Endothelial cell of umbilical vein (primary cell): ENCODE data around the gene PAX2. TPM values are rescaled to one million over a fixed set of nuclear protein-coding genes. Genes with fewer than 3 reads are reported as not detected.

Source experiments
- BruUV-seq: library from RNA; stranded (reverse); fragments of 400-500 nt; replicated peaks from 2 replicates; lab custom pipeline; 2021; lab: Mats Ljungman, UMichigan
- CTCF ChIA-PET: fragments of 300-600, 350-600 bp; sonication (Branson Sonifier 250); formaldehyde crosslinking; loops from one replicate; lab custom pipeline; 2021; ENCODE audit warnings: antibody characterized with exemption, inconsistent platforms; lab: Charles Lee
- POLR2A ChIA-PET: fragments of 300-600, 350-600 bp; sonication (Branson Sonifier 250); formaldehyde crosslinking; loops from one replicate; lab custom pipeline; 2021; ENCODE audit warnings: antibody characterized with exemption, inconsistent platforms; lab: Charles Lee
- DNase-seq: peaks from one replicate; pipeline ENCODE4 v3.0.0-alpha.2; 2011; ENCODE audit warnings: low read depth, low spot score
- FAIRE-seq: peaks from 2 replicates; lab custom pipeline; 2011; peaks lifted over from hg19 to GRCh38; lab: Jason Lieb, UNC
- H2AFZ ChIP-seq: 2 replicates; pipeline ENCODE4 v1.6.0; 2012; ENCODE audit warnings: low read depth, low read length, control low read depth, inconsistent platforms
- H3K27ac ChIP-seq: 2 replicates; pipeline ENCODE4 v1.5.1; 2011; ENCODE audit warnings: low read depth, mild to moderate bottlenecking, control low read depth, low read length, moderate library complexity; ENCODE audit not compliant: insufficient read depth
- H3K27me3 ChIP-seq, 2 experiments: 2 replicates each; pipeline versions ENCODE4 v1.6.0 to v1.6.1; 2011; ENCODE audit warnings: low read length in 2 of 2, mixed read lengths in 1 of 2; ENCODE audit not compliant: control insufficient read depth in 2 of 2, insufficient read depth in 2 of 2
- H3K36me3 ChIP-seq, 2 experiments: 2 replicates in 1 of 2; 3 replicates in 1 of 2; pipeline ENCODE4 v1.5.1; 2011; ENCODE audit warnings: low read length in 2 of 2, mild to moderate bottlenecking in 1 of 2, moderate library complexity in 1 of 2; ENCODE audit not compliant: control insufficient read depth in 2 of 2, insufficient read depth in 2 of 2; ENCODE audit errors: extremely low read depth in 1 of 2
- H3K4me1 ChIP-seq: 3 replicates; pipeline ENCODE4 v1.5.1; 2011; ENCODE audit warnings: mild to moderate bottlenecking, low read length; ENCODE audit not compliant: control insufficient read depth, insufficient read depth; ENCODE audit errors: extremely low read depth
- H3K4me2 ChIP-seq: 2 replicates; pipeline ENCODE4 v1.6.1; 2011; ENCODE audit warnings: low read length, control low read depth, mixed read lengths; ENCODE audit not compliant: insufficient read depth
- H3K4me3 ChIP-seq, 3 experiments: fragments of 200-600 bp in 1 of 3; sonication (generic), shearing (Covaris generic) in 1 of 3; replicated peaks in 1 of 3; 2 replicates each; pipeline ENCODE4 v1.5.1; 2011 to 2016; ENCODE audit warnings: control low read depth in 3 of 3, low read length in 3 of 3, mild to moderate bottlenecking in 2 of 3, inconsistent platforms in 1 of 3, low read depth in 1 of 3, moderate library complexity in 1 of 3; ENCODE audit not compliant: insufficient read depth in 1 of 3
- H3K79me2 ChIP-seq: 2 replicates; pipeline ENCODE4 v1.6.0; 2012; ENCODE audit warnings: low read length, inconsistent platforms; ENCODE audit not compliant: control insufficient read depth, insufficient read depth
- H3K9ac ChIP-seq: replicated peaks from 2 replicates; pipeline ENCODE3; 2011; ENCODE audit warnings: low read length, control low read depth; ENCODE audit not compliant: insufficient read depth; ENCODE audit errors: extremely low read depth
- H3K9me1 ChIP-seq: replicated peaks from 3 replicates; pipeline ENCODE4 v1.6.0; 2011; ENCODE audit warnings: mild to moderate bottlenecking, low read length; ENCODE audit not compliant: control insufficient read depth, insufficient read depth; ENCODE audit errors: extremely low read depth
- H3K9me3 ChIP-seq: replicated peaks from 2 replicates; pipeline ENCODE4 v1.5.1; 2012; ENCODE audit warnings: low read length, inconsistent platforms; ENCODE audit not compliant: control insufficient read depth, insufficient read depth
- H4K20me1 ChIP-seq: replicated peaks from 2 replicates; pipeline ENCODE3; 2011; ENCODE audit warnings: mild to moderate bottlenecking, low read length; ENCODE audit not compliant: control insufficient read depth, insufficient read depth; ENCODE audit errors: extremely low read depth
- CTCF ChIP-seq, 2 donors: IDR thresholded peaks; 1 replicate in 1 of 2; 2 replicates in 1 of 2; pipeline ENCODE4 v1.5.1; 2011; ENCODE audit warnings: low read length in 2 of 2, mild to moderate bottlenecking in 2 of 2, moderate library complexity in 2 of 2, control low read depth in 1 of 2, inconsistent platforms in 1 of 2, low read depth in 1 of 2; ENCODE audit not compliant: insufficient read depth in 1 of 2; ENCODE audit errors: extremely low read depth in 1 of 2
- EZH2 ChIP-seq: IDR thresholded peaks from 2 replicates; pipeline ENCODE4 v1.6.1; 2012; ENCODE audit warnings: borderline replicate concordance, low read depth, mild to moderate bottlenecking, moderate library complexity, low read length, inconsistent platforms; ENCODE audit not compliant: severe bottlenecking
- POLR2A ChIP-seq: IDR thresholded peaks from 2 replicates; pipeline ENCODE4 v1.6.1; 2012; ENCODE audit warnings: low read depth, mild to moderate bottlenecking, control low read depth, low read length
- dilution Hi-C: fragments of 300-500 bp; cut with MboI; formaldehyde crosslinking; loops from one replicate; pipeline ENCODE4 v1.15.0; 2019; ENCODE audit warnings: low sequenced_read_pairs; ENCODE audit not compliant: extremely low pct_ligation_motif_present
- intact Hi-C: fragments of 100-400 bp; cut with micrococcal nuclease; formaldehyde crosslinking; loops from one replicate; pipeline ENCODE4 v1.10.0; 2022
- polyA plus RNA-seq, 4 experiments: library from polyadenylated mRNA; depleted of rRNA in 3 of 4; stranded (reverse) in 3 of 4; unstranded in 1 of 4; fragments of >200 nt; gene quantifications; 2 replicates each; pipeline versions ENCODE4 v1.2.1 to v1.2.3, GENCODE V29; 2011 to 2012; ENCODE audit warnings: missing spikeins in 1 of 4
- total RNA-seq: library from RNA; stranded (reverse); gene quantifications from 2 replicates; pipeline ENCODE4 v1.2.3, GENCODE V29; 2021

Gene PAX2
- total and polyA plus RNA-seq, 2 donors (not counting 3 experiments of a cell fraction or from before 2014, with no cell fraction given): not detected

- TF ChIP-seq EZH2 (peak; percentile 5), CTCF (IDR thresholded peaks at IDR 0.05; ENCODE audit: extremely low read depth in 1 of 2, insufficient read depth in 1 of 2, low read depth in 1 of 2, low read length in 2 of 2) (peak; percentile 66 to 82), POLR2A (no peak)
- POLR2A ChIA-PET: no interaction called here
- FAIRE-seq: peak; percentile 60
Observed at GRCh38 chr10:100743626-100744135, 1.7 kb upstream of the PAX2 start.

More at GRCh38 chr10:100743626-100744135, 1.7 kb upstream of the PAX2 start:
- no TSS peak for BruUV-seq
- Histone ChIP-seq H3K79me2 (no peaks in the 10 kb centered on the region), H3K36me3 (no peaks in the 10 kb centered on the region), H3K9me3 (no peaks in the 10 kb centered on the region), H3K27me3 (peaks cover 87 to 96% of the 10 kb centered on the region in 2 experiments), H2AFZ (no peak overlapping the region), H3K27ac (no peak overlapping the region), H3K4me1 (no peaks in the 10 kb centered on the region), H3K4me2 (no peak overlapping the region), H3K4me3 (no peak overlapping the region), H3K9ac (no peak overlapping the region), H4K20me1 (no peaks in the 10 kb centered on the region), H3K9me1 (no peaks in the 10 kb centered on the region)
- peak; percentile 44 for DNase-seq
- dilution Hi-C loops: no loop called here
- CTCF ChIA-PET: interaction anchor here (0.7 to 2.1 kb wide), 22 partner anchors 8 to 297 kb away, joined by 3 to 44 read pairs (median 4); partner anchors contain the start of gene HIF1AN
- intact Hi-C loops: loop anchor here (1.0 kb wide), 2 partner anchors 73 to 181 kb away; no protein-coding TSS in a partner anchor
